Left hindlimb (tissue), 1 donor: ENCODE results near the gene VGLL2.
A peak's percentile ranks its signal among the peaks of the same experiment; 100 is the strongest.
"Not testable (repeated sequence)": the region's sequence is repeated elsewhere in the genome, so short reads cannot be mapped to it uniquely, and the experiment has no call there.

Experiments
- DNase-seq: peaks from one replicate; pipeline ENCODE4 v3.0.0-alpha.2; 2018

Gene VGLL2, protein sequence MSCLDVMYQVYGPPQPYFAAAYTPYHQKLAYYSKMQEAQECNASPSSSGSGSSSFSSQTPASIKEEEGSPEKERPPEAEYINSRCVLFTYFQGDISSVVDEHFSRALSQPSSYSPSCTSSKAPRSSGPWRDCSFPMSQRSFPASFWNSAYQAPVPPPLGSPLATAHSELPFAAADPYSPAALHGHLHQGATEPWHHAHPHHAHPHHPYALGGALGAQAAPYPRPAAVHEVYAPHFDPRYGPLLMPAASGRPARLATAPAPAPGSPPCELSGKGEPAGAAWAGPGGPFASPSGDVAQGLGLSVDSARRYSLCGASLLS

DNA sequence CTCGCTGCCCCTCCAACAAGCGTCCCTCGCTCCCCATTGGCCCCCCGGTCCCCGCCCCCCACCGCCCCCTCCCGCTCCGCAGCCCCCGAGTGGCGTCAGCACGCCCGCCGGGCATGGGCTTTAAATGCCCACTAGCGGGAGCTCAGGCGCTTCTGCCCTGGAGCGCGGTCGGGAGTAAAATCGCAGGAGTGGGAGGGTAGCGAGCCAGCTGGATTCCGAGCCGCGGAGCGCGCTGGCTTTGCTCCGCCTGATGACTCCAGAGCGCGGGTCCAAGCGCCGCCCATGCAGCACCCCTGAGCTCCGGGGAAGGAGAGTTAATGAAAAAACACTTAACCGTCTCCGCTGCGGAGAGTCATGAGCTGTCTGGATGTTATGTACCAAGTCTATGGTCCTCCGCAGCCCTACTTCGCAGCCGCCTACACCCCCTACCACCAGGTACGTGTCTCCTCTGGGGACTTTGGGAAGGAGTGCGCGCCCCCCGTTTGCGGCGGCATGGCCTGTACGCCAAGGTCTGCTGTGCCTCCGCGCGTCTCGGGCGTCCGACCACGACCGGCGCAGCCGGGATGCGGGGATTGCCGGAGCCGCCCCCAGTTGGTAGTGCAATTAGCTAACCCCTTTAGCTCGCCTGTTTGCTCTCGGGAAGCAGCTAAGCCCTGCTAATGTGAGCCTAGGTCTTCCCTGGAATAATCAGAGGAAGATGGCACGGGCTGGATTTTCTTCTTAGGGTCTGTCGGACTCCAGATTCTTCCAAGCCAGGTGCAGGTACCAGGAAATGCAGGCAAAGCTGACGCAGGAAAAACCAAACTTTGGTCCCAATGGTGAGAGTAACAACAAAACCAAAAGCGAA lies at the start of gene VGLL2:
Gene VGLL2, plus strand, starts transcription at position 149 of the 847 bp plus-strand sequence. Its CDS starts 206 bp downstream, at position 355.
- DNase-seq, result peak; percentile 82

DNA sequence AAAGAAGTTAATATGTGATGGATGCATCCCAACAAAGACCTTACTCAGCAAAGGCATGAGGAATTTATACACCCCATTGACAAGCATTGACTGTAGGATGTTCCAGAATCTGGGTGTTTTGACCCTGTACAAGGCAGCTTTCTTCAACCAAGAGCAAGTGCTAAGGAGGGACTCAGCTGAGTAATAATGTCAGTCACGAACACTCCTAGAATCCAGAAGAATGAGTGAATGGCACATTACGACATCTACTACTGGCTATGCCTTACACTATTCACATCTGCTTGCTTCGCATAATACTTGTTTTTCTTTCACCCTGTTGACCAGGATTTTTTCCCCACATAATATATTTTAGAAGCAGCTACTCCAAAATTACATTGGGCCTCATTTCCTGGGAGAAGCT lies 42.5 kb upstream of the VGLL2 start:
- no peak for DNase-seq

DNA sequence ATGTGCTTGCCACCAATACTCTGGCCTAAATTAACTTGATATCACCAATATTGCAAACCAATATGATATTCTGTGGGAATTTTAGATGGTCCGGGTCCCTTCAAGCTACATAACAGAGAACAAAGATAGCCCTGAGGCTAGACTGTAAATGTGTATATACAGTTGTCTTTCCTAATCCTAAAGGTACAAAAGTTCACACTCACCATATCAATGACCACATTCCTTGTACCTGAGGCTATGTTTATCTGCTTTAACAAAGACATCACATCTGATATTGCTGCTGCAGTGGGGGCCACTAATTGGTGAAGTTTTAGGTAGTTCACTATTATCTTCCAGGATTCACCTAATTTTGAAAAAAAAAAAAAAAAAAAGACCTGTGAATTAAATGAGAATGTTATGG lies 38.6 kb upstream of the VGLL2 start:
- no peak for DNase-seq

DNA sequence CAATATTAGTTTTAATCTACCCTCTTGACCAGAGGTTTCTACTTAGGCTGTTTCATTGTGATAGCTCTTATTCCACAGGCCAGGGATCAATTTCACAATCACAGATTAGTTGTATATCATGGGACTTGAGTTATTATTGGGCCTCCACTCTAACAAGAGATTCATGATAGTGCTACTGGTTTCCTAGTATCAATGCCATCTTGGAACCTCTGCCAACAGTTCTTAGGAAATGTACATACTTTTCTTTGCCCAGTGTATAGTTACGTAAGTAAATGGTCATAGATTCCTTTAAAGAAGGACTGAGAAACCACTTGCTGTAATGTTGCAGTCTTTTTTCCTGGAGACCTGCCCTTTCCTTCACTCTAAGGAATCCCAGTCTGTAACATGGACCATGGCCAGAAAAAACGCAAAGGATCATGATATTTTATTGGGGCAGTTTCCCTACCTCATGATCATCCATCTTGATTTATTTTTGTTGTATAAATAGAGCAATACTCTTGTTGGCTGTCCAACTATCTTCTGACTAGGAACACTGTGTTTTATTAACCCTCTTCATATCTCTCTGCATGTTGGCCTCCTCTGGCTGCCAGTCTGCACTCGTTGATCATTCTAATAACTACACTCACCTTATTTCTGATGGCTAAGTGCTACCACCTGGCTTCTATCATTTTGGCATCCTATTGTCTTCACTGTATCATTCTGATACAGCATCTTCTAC lies 38.0 kb upstream of the VGLL2 start:
- DNase-seq, result no peak

DNA sequence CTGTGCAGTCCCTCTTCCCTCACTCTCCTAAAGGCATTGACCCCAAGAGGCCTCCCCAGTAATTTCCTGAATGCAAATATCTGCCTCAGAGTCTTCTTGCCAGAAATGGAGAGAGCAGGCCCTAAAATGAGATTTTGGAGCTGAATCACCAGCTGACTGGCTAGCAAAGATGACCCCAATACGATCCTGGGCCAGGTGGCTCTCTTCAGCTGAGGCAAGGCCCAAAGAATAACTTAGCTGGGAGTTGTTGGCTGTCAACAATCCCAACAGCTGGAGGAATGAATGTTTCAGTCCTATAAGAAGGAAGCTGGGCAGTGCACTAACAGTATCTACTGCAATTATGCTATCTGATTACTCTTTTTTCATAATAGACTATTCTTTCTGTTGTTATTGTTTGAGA lies 37.2 kb upstream of the VGLL2 start:
- DNase-seq, result no peak

DNA sequence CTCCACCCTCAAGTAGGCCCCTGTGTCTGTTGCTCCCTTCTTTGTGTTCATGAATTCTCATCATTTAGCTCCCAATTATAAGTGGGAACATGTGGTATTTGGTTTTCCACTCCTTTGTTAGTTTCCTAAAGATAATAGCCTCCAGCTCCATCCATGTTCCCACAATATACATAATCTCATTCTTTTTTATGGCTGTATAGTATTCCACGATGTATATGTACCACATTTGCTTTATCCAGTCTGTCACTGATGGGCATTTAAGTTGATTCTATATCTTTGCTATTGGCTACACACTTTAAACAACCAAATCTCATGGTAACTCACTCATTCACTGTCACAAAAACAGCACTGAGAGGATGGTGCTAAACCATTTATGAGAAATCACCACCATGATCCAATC lies 35.5 kb upstream of the VGLL2 start:
- no peak for DNase-seq

DNA sequence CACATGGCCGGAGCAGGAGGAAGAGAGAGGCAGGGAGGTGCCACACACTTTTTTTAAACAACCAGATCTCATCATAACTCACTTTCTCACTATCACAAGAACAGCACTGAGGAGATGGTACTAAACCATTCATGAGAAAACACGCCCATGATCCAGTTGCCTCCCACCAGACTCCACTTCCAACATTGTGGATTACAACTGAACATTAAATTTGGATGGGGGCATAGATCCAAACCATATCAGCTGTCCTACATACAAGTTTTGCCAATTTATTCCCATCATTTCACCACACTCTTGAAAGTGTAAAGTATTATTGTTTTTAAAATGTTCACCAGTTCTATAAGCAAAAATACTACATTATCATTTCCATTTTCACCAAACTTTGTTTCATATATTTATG lies 33.9 kb upstream of the VGLL2 start:
- no peak for DNase-seq

DNA sequence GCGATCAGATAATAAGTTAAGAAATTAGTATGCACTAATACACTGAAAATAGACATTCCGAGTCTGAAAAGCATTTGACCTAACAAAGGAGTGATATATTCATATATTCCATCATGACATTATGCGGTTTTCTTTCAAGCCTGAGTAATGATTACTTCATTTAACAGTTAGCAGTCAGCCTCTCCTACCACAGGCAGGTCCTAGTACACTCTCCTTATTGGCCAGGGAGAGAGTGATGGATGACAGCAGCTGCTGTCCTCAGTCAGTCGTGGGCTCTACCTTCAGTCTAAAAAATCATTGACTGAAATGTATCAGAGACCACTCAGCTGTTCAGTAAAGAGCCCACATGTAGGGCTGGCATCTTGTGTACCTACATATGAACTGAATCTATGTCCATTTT lies 33.2 kb upstream of the VGLL2 start:
- DNase-seq, result no peak

DNA sequence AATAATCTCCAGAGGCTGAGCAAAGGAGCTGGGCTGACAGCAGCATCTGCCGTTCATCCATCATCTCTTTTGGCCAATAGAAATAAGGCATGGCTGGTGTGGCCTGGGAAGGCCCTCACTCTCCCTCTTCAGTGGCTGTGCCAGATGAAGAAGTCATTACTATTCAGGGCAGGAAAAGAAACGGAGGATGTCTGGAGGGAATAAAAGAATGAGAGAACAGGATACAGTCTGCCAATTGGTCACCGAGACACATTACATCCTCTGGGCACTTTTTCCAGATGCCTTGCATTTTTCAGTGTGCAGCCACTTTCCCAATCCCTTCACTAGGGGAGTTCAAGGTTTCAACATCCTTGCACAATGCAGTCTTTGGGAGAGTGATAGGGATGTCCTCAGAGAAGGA lies 32.2 kb upstream of the VGLL2 start:
- DNase-seq, result no peak

DNA sequence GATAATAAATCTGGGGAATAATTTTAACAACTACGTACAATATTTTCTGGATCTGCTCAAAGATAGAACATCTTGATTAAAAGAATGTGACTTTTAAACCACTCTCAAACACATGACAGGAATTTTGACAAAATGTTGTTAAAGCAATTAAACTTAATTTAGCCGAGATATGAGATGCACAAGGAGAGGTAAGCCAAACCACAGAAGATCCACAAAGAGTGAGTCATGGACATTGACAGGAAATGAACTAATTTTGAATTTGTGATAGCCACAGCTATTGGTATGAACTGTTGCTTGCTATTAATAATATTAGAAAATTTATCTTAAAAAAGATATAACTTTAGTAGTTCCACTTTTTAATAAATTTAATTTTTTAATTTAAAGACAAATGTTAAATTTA lies 27.8 kb upstream of the VGLL2 start:
- DNase-seq, result no peak

DNA sequence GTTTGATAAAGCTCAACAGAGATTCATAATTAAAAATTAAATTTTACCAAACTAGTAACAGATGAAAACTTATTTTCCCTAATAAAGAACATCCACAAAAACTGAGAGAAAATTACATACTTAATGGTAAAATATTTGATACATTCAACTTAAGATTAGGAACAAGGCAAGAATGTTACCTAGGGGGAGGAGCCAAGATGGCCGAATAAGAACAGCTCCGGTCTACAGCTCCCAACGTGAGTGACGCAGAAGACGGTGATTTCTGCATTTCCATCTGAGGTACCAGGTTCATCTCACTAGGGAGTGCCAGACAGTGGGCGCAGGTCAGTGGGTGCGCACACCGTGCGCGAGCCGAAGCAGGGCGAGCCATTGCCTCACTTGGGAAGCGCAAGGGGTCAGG lies 20.8 kb upstream of the VGLL2 start:
- not testable (repeated sequence) for DNase-seq

DNA sequence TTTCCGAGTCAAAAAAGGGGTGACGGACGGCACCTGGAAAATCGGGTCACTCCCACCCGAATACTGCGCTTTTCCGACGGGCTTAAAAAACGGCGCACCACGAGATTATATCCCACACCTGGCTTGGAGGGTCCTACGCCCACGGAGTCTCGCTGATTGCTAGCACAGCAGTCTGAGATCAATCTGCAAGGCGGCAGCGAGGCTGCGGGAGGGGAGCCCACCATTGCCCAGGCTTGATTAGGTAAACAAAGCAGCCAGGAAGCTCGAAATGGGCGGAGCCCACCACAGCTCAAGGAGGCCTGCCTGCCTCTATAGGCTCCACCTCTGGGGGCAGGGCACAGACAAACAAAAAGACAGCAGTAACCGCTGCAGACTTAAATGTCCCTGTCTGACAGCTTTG lies 20.4 kb upstream of the VGLL2 start:
- DNase-seq, result not testable (repeated sequence)

DNA sequence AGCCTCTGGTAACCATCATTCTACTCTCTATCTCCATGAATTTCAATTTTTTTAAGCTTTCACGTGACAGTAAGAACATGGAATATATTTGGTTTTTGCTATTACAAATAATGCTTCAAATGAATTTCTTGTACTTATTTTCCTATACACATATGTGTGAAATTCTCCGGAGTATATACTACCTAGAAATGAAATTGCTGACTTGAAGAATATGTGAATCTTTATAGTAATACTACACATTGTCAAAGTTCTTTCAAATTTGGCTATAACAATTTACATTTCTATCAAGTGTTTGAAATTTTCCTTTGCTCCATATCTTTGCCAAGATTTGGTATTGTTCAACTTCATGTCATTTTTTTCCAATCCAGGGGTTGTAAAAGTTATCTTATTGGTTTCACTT lies 11.6 kb upstream of the VGLL2 start:
- DNase-seq, result no peak

DNA sequence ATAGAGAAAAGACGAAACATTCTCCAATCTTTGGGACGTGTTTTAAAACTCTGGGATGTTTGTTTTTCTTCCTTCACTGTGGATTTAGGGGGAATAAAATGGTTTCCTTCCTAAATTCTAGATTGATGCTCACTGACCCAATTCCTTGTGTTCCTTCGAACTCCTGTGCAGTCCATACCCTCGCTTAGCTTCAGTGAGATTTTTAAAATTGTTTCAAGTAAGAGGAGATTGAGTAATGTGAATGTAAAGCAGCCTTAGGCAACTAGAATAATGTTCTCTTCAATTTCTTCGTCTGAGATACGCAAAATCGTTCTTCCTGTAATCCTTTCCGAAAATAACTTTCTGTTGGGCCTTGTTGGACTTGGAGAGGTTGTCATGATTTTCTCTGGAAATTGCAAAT lies 2.6 kb upstream of the VGLL2 start:
- DNase-seq, result no peak

DNA sequence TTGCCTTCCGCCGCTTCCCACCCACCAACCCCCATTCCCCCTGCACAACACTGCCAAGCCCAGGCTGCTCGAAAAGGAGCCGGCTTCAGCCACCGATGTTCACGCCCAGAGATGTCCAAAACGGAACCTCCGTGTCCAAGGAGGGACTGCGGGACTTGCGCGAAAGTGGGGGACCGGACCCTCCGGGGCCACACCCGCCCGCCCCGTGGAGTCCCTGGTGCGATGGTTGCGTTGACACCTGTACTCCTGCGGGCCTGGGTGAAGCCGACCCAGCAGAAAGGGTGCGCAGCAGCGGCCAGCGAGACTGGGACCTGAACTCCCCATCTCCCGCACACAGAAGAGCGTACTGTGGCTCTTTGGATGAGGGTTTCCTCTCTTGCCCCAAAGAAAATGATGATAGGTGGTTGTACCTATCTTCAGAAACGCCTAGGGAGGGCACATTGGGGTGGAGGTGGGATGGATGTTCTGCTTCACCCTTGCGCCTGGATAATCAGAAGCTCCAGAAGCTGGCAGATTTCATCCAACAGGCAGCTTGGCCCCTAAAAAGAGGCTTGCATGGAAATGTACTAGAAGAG lies 1.9 kb upstream of the VGLL2 start:
- DNase-seq, result no peak

DNA sequence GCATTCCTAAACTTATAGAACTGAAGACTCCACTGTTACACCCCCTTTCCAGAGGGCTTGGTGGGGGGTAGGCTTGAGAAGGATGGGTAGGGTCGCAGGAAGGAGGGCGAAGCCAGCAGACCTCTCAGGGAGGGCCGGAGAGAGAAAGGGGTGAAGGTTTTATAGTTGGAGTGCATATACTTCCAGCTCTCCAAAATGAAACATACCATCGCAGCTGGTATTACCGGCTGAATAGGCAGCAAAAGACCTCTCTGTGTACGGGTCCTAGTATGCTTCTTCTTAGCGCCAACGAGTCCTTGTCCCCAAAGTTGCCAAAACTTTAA lies 1.0 kb upstream of the VGLL2 start:
- DNase-seq, result no peak

DNA sequence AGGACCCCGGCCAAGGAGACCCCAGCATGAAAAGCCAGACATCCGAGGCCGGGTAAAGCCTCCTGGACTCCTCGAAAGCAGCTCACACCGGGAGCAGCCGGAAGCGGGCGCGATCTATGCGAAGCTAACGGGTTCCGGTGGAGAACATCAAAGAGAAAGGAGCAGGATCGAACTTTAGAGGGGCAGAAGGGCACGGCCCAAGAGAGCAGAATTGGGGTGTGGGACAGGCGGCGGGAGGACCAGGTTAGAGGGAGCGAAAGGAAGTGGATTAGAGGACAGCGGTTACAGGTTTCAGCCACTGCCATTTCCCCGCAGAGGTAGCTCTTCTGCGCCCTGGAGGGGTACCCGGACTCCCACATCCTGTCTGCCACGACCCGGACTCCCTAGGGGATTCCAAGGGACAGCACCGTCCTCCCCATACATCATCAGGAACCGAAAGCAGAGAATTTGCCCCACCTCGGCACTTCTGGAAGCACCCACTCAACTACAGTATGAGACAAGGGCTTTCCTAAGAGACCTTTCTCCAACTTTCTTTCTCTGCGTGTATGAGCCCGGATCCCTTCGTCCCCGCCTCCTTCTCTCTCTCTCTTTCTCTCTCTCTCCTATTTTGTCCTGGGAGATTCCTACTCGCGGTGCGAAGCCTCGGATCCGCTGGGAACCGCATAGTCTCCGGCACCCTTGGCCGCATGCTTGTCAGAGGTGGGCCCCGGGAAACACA lies 507 bp upstream of the VGLL2 start:
- DNase-seq, result peak; percentile 34

DNA sequence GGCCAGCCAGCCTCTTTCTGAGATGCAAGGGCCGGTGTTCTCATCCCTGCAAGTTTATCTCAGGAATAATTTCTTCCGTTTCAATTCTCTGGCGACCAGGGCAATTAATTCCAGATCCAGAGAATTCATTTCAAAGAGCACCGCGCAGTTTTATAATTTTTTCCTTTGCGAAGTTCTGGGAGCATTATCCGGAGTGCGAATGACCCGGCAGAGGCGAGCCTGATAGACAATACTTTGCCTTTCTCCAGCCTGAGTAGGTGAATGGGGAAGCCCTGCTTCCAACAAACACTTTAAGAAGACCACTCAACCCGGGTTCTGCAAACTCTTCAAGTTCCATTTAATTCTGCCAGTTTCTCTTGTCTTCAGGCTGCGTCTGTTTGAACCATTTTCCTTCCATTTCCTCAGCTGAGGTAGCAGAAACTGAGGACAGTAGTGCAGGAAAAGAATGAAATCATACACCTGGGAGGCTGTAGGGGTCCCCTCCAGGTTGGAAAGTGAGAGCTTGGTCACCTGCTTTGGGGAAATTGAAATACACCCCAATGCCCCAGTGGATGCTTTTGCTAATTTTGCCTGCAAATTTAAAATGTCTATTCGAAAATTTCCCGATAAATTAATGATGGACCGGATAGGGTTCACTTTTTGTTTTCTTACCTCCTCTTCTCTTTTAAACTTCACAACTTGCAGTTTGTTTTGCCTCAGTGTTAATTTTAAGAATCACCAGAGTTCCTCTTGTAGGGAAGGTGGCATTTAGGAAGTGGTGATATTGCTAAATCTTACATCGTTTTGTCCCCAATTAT lies 1.1 kb downstream of the VGLL2 start:
- DNase-seq, result no peak

DNA sequence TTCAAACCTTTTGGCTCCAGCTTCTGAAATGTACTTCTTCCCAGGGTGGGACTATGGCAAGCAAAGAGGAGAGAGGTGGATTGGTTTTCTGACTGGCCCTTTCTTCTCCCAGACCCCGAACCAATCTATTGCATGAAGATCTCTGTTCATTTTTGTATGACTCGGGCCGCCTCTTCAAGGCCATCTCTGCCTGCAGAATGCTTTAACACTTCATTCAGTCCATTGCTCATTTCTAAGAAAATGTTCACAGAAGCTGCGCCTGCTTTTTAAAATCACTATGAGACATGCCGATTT lies 1.6 kb downstream of the VGLL2 start:
- DNase-seq, result no peak

DNA sequence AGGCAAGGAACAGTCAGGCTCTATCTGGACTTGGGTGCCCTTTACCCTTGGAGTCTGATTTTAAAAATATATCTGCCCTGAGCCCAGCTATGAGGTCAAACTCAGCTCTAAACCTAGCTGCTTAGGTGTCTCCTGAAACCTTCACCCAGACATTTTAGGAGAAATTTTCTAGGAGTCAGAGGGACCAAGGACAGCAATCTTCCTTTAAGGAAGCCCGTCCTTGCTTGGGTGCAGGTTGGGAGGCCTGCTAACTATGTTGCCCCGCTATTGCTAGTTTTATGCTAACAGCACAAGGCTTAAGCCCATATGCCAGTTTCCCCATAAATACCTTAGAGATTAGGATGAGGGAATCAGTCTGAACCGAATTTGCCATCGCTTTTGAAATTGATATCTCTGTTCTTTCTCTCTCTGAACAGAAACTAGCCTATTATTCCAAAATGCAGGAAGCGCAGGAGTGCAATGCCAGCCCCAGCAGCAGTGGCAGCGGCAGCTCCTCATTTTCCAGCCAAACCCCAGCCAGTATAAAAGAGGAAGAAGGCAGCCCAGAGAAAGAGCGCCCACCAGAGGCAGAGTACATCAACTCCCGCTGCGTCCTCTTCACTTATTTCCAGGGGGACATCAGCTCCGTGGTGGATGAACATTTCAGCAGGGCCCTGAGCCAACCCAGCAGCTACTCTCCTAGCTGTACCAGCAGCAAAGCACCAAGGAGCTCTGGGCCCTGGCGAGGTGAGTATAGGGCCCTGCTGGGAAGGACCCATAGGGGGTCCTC lies 2.6 kb downstream of the VGLL2 start:
- no peak for DNase-seq

DNA sequence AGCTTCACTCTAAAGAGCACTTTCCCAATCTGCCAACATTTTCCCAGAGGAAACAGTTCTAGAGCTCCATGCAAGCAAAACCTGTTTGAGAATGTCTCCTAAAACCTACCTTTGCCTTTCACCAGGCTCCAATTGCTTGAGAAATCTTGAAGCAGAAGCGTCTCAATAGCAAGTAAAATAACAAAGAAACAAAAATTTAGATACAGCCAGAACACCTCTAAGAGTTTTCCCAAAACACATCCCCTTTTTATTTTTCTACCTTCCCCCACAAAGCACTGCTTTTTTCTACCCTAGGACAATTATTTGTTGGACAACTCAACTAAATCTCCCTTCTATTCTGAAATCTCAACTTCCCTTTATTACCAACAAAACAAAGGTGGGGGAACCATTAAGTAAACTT lies 3.6 kb downstream of the VGLL2 start:
- DNase-seq, result no peak
